ENCODE results near the gene NEDD8. TPM values are rescaled to one million over a fixed set of nuclear protein-coding genes. Genes with fewer than 3 reads are reported as not detected.

The NEDD8 gene
- total and polyA plus RNA-seq, 2 of the 4 experiments (the other 2 are of a cell fraction): 167 to 375 TPM

GRCh38 chr14:24212924-24213865 lies 19.0 kb downstream of the NEDD8 start, which contains the start of gene CHMP4A:
Gene CHMP4A, minus strand, starts transcription at chr14:24213488. Its CDS starts 49 bp downstream, at chr14:24213439.
- peaks cover 15% of the 10 kb centered on the region; the same call in 1 of the 2 replicates for H3K9me1 ChIP-seq (ENCODE audit: insufficient read depth, low read length)
- intact Hi-C loops (cut with micrococcal nuclease) (loop anchor here (1.0 to 10.0 kb wide), 2 partner anchors 86 to 222 kb away; partner anchors contain the start of genes DHRS1 and NOP9), dilution Hi-C loops (cut with HindIII; ENCODE audit: low sequenced_read_pairs, unreplicated experiment) (no loop called here), in situ Hi-C loops (cut with MboI; ENCODE audit: low sequenced_read_pairs) (no loop called here)
- peak within 1 kb of the TSS; percentile 99 for H2AK9ac ChIP-seq (replicated peaks; ENCODE audit: low read depth, low read length, poor library complexity)
- H3K79me1 ChIP-seq (ENCODE audit: low read depth in 1 of 2, low read length in 2 of 2): peaks cover 22 to 64% of the 10 kb centered on the region in 2 experiments
- H2AK5ac ChIP-seq (ENCODE audit: low read depth, low read length): peak within 1 kb of the TSS; percentile 96
- H3K4me3 ChIP-seq (ENCODE audit: insufficient read depth, low read depth, low read length): peak within 1 kb of the TSS; percentile 79
- peak within 1 kb of the TSS; percentile 98 for H2AFZ ChIP-seq (replicated peaks; ENCODE audit: low read length, poor library complexity)
- peak within 1 kb of the TSS; percentile 89 for H3K9ac ChIP-seq (ENCODE audit: low read depth, low read length)
- peak within 1 kb of the TSS; percentile 97 for H3K4me2 ChIP-seq (ENCODE audit: low read depth, low read length)
- BruUV-seq (replicated peaks): no TSS peak
- H3K4me1 ChIP-seq (ENCODE audit: control insufficient read depth, insufficient read depth, low read length): peaks cover 2% of the 10 kb centered on the region
- H2BK5ac ChIP-seq (ENCODE audit: low read depth, low read length, poor library complexity, severe bottlenecking): peak within 1 kb of the TSS; percentile 94
- peak within 1 kb of the TSS; percentile 59 for H3K18ac ChIP-seq (ENCODE audit: low read depth, low read length)
- peak within 1 kb of the TSS; percentile 78; the same call in 1 of the 3 replicates for H2BK15ac ChIP-seq (ENCODE audit: low read depth, low read length)
- peak within 1 kb of the TSS; percentile 94 for H3K23ac ChIP-seq (ENCODE audit: low read depth, low read length)
- ATAC-seq (ENCODE audit: low read depth): peak; percentile 91
- H3K27ac ChIP-seq (ENCODE audit: insufficient read depth, low read length): peak within 1 kb of the TSS; percentile 94
- H4K20me1 ChIP-seq (ENCODE audit: insufficient read depth, low read length): no peaks in the 10 kb centered on the region
- no peaks in the 10 kb centered on the region for H3K9me3 ChIP-seq (ENCODE audit: control insufficient read depth, insufficient read depth, low read length)
- H4K8ac ChIP-seq (ENCODE audit: low read depth in 2 of 2, low read length in 2 of 2): peak within 1 kb of the TSS; percentile 85 to 100
- DNase-seq: peak; percentile 99
- ChIA-PET POLR2A (ENCODE audit: unreplicated experiment) (no interaction called here), CTCF (no interaction called here)
- H2BK120ac ChIP-seq (ENCODE audit: low read depth, low read length): peak within 1 kb of the TSS; percentile 50; the same call in 1 of the 2 replicates
- peak within 1 kb of the TSS; percentile 99 for H3K14ac ChIP-seq (replicated peaks; ENCODE audit: low read depth, low read length)
- H2BK20ac ChIP-seq (ENCODE audit: low read depth, low read length): 0 out of 2 replicates have a peak within 1 kb of the TSS, but pooled peaks have one; percentile 23
- H4K91ac ChIP-seq (ENCODE audit: insufficient read depth, low read depth, low read length): peak within 1 kb of the TSS; percentile 95
- H3K27me3 ChIP-seq (ENCODE audit: control insufficient read depth, insufficient read depth, low read length): no peaks in the 10 kb centered on the region
- WGBS, 2 experiments (ENCODE audit: extremely low coverage in 2 of 2, insufficient read length in 1 of 2): 0% methylated on average over 16 of the region's 53 CpGs; no CpG with 5 or more reads in 1 of the 2 experiments
- peak within 1 kb of the TSS; percentile 99 for H4K5ac ChIP-seq (ENCODE audit: low read depth, low read length)
- peaks cover 26% of the 10 kb centered on the region for H3K36me3 ChIP-seq (ENCODE audit: control insufficient read depth, insufficient read depth, low read length)
- peak within 1 kb of the TSS; percentile 98 for H3K4ac ChIP-seq (ENCODE audit: low read depth, low read length)
- peak within 1 kb of the TSS; percentile 96 for H3K56ac ChIP-seq (ENCODE audit: extremely low read depth, insufficient read depth, low read length)
- peak; percentile 96 for TF ChIP-seq POLR2A (IDR thresholded peaks at IDR 0.05; ENCODE audit: low read depth, low read length)
- no peak for TF ChIP-seq SMC3 (IDR thresholded peaks at IDR 0.05; ENCODE audit: low read depth, low read length)
- TF ChIP-seq NFE2L2 (IDR thresholded peaks at IDR 0.05; ENCODE audit: low read depth, low read length): no peak
- no peak for TF ChIP-seq RAD21 (IDR thresholded peaks at IDR 0.05; ENCODE audit: low read length)
- no peak for TF ChIP-seq ELK1 (IDR thresholded peaks at IDR 0.05; ENCODE audit: borderline replicate concordance, low read depth, low read length)
- TF ChIP-seq FOS (IDR thresholded peaks at IDR 0.05; ENCODE audit: low read depth, low read length): no peak
- TF ChIP-seq USF2 (IDR thresholded peaks at IDR 0.05; ENCODE audit: low read depth, low read length): peak; percentile 98
- peak; percentile 84 for TF ChIP-seq BHLHE40 (IDR thresholded peaks at IDR 0.05; ENCODE audit: low read depth, low read length)
- TF ChIP-seq MAZ (IDR thresholded peaks at IDR 0.05; ENCODE audit: borderline replicate concordance, low read depth, low read length): peak; percentile 89; the same call in 1 of the 2 replicates
- peak; percentile 33; the same call in 1 of the 2 replicates for TF ChIP-seq MAFK (IDR thresholded peaks at IDR 0.05; ENCODE audit: low read depth, low read length)
- TF ChIP-seq RFX5 (IDR thresholded peaks at IDR 0.05; ENCODE audit: low read depth, low read length): 0 out of 2 replicates have a peak, but pooled peaks have one; percentile 16
- TF ChIP-seq, protein P1, sequence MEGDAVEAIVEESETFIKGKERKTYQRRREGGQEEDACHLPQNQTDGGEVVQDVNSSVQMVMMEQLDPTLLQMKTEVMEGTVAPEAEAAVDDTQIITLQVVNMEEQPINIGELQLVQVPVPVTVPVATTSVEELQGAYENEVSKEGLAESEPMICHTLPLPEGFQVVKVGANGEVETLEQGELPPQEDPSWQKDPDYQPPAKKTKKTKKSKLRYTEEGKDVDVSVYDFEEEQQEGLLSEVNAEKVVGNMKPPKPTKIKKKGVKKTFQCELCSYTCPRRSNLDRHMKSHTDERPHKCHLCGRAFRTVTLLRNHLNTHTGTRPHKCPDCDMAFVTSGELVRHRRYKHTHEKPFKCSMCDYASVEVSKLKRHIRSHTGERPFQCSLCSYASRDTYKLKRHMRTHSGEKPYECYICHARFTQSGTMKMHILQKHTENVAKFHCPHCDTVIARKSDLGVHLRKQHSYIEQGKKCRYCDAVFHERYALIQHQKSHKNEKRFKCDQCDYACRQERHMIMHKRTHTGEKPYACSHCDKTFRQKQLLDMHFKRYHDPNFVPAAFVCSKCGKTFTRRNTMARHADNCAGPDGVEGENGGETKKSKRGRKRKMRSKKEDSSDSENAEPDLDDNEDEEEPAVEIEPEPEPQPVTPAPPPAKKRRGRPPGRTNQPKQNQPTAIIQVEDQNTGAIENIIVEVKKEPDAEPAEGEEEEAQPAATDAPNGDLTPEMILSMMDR (conservative IDR thresholded peaks at IDR 0.05; ENCODE audit: low read depth, low read length): peak; percentile 30
- no peak for TF ChIP-seq RCOR1 (IDR thresholded peaks at IDR 0.05; ENCODE audit: insufficient replicate concordance, low read length)

Data from IMR-90 (cell line).